HG03095 (cell line): ENCODE measurements around the gene TMEM203.

Experiments used
- ATAC-seq: cut with Tn5 transposase; IDR thresholded peaks from one replicate; pipeline ENCODE4 v1.9.1; 2021; ENCODE audit warnings: moderate library complexity; ENCODE audit not compliant: unreplicated experiment

The TMEM203 gene

GRCh38 chr9:137198051-137198901, 7.2 kb downstream of the TMEM203 start:
- no peak for ATAC-seq

- no peak for ATAC-seq
These were observed 9.8 kb downstream of the TMEM203 start for GRCh38 chr9:137195525-137196220.

- ATAC-seq: no peak
These were observed 10.5 kb downstream of the TMEM203 start for GRCh38 chr9:137194909-137195308.

- no peak for ATAC-seq
These were observed 11.1 kb downstream of the TMEM203 start for GRCh38 chr9:137194388-137194787.

- ATAC-seq: no peak
These were observed 11.7 kb downstream of the TMEM203 start for GRCh38 chr9:137193771-137194170.

- ATAC-seq: no peak
These were observed 12.6 kb downstream of the TMEM203 start for GRCh38 chr9:137192859-137193258.

- ATAC-seq: no peak
These were observed 13.0 kb downstream of the TMEM203 start for GRCh38 chr9:137192448-137192780.

- ATAC-seq: no peak
These were observed 13.6 kb downstream of the TMEM203 start for GRCh38 chr9:137191691-137192447.

GRCh38 chr9:137191245-137191644, 14.2 kb downstream of the TMEM203 start:
- ATAC-seq: no peak

- no peak for ATAC-seq
These were observed 15.1 kb downstream of the TMEM203 start for GRCh38 chr9:137190315-137190856.

GRCh38 chr9:137189297-137190295, 15.9 kb downstream of the TMEM203 start:
- no peak for ATAC-seq

- ATAC-seq: peak; percentile 60
These were observed 16.8 kb downstream of the TMEM203 start, which contains the start of the genes ANAPC2 and SSNA1 for GRCh38 chr9:137188490-137189296. Gene ANAPC2 (minus strand): TSS chr9:137188560. CDS start chr9:137188532, 28 bp downstream. Gene SSNA1 (plus strand): TSS chr9:137188676. CDS start chr9:137188727, 51 bp downstream.

GRCh38 chr9:137188086-137188489, 17.4 kb downstream of the TMEM203 start:
- ATAC-seq: no peak

- ATAC-seq: no peak
These were observed 18.1 kb downstream of the TMEM203 start for GRCh38 chr9:137187386-137187785.

- no peak for ATAC-seq
These were observed 19.1 kb downstream of the TMEM203 start for GRCh38 chr9:137186385-137186784.

- no peak for ATAC-seq
These were observed 19.5 kb downstream of the TMEM203 start for GRCh38 chr9:137185921-137186320.

- ATAC-seq: no peak
These were observed 20.4 kb downstream of the TMEM203 start for GRCh38 chr9:137184881-137185660.

- no peak for ATAC-seq
These were observed 21.4 kb downstream of the TMEM203 start for GRCh38 chr9:137183980-137184595.
